ENCODE measurements around the gene CERK. TPM values are rescaled to one million over a fixed set of nuclear protein-coding genes. Genes with fewer than 3 reads are reported as not detected.
A peak's percentile ranks its signal among the peaks of the same experiment; 100 is the strongest.

CERK gene
- total and polyA plus RNA-seq, 2 of the 13 experiments (the other 11 are each of a cell fraction or from before 2014, with no cell fraction given), result 40.3 to 41.9 TPM

GRCh38 chr22:46652081-46652846 is 85.8 kb downstream of the CERK start (continued):
- TF ChIP-seq, protein P1, sequence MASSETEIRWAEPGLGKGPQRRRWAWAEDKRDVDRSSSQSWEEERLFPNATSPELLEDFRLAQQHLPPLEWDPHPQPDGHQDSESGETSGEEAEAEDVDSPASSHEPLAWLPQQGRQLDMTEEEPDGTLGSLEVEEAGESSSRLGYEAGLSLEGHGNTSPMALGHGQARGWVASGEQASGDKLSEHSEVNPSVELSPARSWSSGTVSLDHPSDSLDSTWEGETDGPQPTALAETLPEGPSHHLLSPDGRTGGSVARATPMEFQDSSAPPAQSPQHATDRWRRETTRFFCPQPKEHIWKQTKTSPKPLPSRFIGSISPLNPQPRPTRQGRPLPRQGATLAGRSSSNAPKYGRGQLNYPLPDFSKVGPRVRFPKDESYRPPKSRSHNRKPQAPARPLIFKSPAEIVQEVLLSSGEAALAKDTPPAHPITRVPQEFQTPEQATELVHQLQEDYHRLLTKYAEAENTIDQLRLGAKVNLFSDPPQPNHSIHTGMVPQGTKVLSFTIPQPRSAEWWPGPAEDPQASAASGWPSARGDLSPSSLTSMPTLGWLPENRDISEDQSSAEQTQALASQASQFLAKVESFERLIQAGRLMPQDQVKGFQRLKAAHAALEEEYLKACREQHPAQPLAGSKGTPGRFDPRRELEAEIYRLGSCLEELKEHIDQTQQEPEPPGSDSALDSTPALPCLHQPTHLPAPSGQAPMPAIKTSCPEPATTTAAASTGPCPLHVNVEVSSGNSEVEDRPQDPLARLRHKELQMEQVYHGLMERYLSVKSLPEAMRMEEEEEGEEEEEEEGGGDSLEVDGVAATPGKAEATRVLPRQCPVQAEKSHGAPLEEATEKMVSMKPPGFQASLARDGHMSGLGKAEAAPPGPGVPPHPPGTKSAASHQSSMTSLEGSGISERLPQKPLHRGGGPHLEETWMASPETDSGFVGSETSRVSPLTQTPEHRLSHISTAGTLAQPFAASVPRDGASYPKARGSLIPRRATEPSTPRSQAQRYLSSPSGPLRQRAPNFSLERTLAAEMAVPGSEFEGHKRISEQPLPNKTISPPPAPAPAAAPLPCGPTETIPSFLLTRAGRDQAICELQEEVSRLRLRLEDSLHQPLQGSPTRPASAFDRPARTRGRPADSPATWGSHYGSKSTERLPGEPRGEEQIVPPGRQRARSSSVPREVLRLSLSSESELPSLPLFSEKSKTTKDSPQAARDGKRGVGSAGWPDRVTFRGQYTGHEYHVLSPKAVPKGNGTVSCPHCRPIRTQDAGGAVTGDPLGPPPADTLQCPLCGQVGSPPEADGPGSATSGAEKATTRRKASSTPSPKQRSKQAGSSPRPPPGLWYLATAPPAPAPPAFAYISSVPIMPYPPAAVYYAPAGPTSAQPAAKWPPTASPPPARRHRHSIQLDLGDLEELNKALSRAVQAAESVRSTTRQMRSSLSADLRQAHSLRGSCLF (CRISPR knock-in tag; IDR thresholded peaks at IDR 0.05; ENCODE audit: borderline replicate concordance), result no peak
- TF ChIP-seq XRCC5 (optimal IDR thresholded peaks at IDR 0.05; ENCODE audit: low read length), result peak; percentile 53
- TF ChIP-seq ATM (IDR thresholded peaks at IDR 0.05; ENCODE audit: borderline replicate concordance), result no peak
- no peak for TF ChIP-seq ZNF256 (CRISPR knock-in tag; conservative IDR thresholded peaks at IDR 0.05)
- TF ChIP-seq MZF1 (CRISPR knock-in tag; IDR thresholded peaks at IDR 0.05; ENCODE audit: borderline replicate concordance), result no peak
- no peak for TF ChIP-seq KAT2B (IDR thresholded peaks at IDR 0.05; ENCODE audit: borderline replicate concordance, low read depth, low read length)
- peak; percentile 50; the same call in 1 of the 2 replicates for TF ChIP-seq ZNF761 (CRISPR knock-in tag; conservative IDR thresholded peaks at IDR 0.05)
- no peak for TF ChIP-seq ZNF605 (CRISPR knock-in tag; IDR thresholded peaks at IDR 0.05)
- TF ChIP-seq ZNF24 (IDR thresholded peaks at IDR 0.05), result no peak
- no peak for TF ChIP-seq MYNN (CRISPR knock-in tag; IDR thresholded peaks at IDR 0.05; ENCODE audit: low read depth)
- no peak for TF ChIP-seq SP1 (IDR thresholded peaks at IDR 0.05)
- TF ChIP-seq SP1 (CRISPR knock-in tag; IDR thresholded peaks at IDR 0.05), result no peak
- no peak for TF ChIP-seq SNRNP70 (IDR thresholded peaks at IDR 0.05; ENCODE audit: low read depth, low read length)
- peak; percentile 71; the same call in 1 of the 2 replicates for TF ChIP-seq ZMYM2 (CRISPR knock-in tag; IDR thresholded peaks at IDR 0.05)
- no peak for TF ChIP-seq POLR2AphosphoS2 (IDR thresholded peaks at IDR 0.05; ENCODE audit: low read depth, low read length)
- no peak for TF ChIP-seq KMT2B (CRISPR knock-in tag; IDR thresholded peaks at IDR 0.05)
- TF ChIP-seq, protein P2, sequence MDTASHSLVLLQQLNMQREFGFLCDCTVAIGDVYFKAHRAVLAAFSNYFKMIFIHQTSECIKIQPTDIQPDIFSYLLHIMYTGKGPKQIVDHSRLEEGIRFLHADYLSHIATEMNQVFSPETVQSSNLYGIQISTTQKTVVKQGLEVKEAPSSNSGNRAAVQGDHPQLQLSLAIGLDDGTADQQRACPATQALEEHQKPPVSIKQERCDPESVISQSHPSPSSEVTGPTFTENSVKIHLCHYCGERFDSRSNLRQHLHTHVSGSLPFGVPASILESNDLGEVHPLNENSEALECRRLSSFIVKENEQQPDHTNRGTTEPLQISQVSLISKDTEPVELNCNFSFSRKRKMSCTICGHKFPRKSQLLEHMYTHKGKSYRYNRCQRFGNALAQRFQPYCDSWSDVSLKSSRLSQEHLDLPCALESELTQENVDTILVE (CRISPR knock-in tag; IDR thresholded peaks at IDR 0.05), result no peak
- no peak for TF ChIP-seq GTF2F1 (IDR thresholded peaks at IDR 0.05; ENCODE audit: low read length)
- TF ChIP-seq, protein P3, sequence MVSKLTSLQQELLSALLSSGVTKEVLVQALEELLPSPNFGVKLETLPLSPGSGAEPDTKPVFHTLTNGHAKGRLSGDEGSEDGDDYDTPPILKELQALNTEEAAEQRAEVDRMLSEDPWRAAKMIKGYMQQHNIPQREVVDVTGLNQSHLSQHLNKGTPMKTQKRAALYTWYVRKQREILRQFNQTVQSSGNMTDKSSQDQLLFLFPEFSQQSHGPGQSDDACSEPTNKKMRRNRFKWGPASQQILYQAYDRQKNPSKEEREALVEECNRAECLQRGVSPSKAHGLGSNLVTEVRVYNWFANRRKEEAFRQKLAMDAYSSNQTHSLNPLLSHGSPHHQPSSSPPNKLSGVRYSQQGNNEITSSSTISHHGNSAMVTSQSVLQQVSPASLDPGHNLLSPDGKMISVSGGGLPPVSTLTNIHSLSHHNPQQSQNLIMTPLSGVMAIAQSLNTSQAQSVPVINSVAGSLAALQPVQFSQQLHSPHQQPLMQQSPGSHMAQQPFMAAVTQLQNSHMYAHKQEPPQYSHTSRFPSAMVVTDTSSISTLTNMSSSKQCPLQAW (CRISPR knock-in tag; IDR thresholded peaks at IDR 0.05), result peak; percentile 45; the same call in 1 of the 2 replicates
- TF ChIP-seq AFF4 (CRISPR knock-in tag; IDR thresholded peaks at IDR 0.05), result no peak

Data from HepG2 (cell line).